Ovary (tissue), 3 donors: ENCODE data around the gene MYOF.

ENCODE experiments used
- CTCF ChIP-seq, 3 donors: fragments of 450-650 bp in 2 of 3; fragments of 200-600 bp in 1 of 3; IDR thresholded peaks; one replicate each; pipeline versions ENCODE4 v1.5.1 to v1.8.0; 2016 to 2022; ENCODE audit warnings: antibody characterized with exemption in 3 of 3, mild to moderate bottlenecking in 1 of 3
- EP300 ChIP-seq: sonication (generic); formaldehyde crosslinking; IDR thresholded peaks from one replicate; pipeline ENCODE4 v1.6.1; 2017; ENCODE audit warnings: antibody characterized with exemption
- donor health status: DM: no; HTN: no; CAD: no.

- TF ChIP-seq CTCF (IDR thresholded peaks at IDR 0.05) (no peak), EP300 (no peak)
These were observed 83.6 kb downstream of the MYOF start for GRCh38 chr10:93398528-93398927.
